Activated CD8-positive, alpha-beta memory T cell treated with anti-CD3 and anti-CD28 coated beads, Interleukin-2, amount 50 U/mL, for 24 hours (primary cell): Measurements from ENCODE around the gene PGBD5.

Experiments used
- DNase-seq: peaks from one replicate; pipeline ENCODE4 v3.0.0-alpha.2; 2020; ENCODE audit errors: extremely low read depth

The PGBD5 gene

GRCh38 chr1:230326971-230327891, 98.9 kb downstream of the PGBD5 start:
- no peak for DNase-seq

GRCh38 chr1:230323686-230324085, 102.4 kb downstream of the PGBD5 start:
- no peak for DNase-seq

GRCh38 chr1:230322967-230323547, 103.1 kb downstream of the PGBD5 start:
- DNase-seq: no peak

GRCh38 chr1:230322421-230322756, 103.7 kb downstream of the PGBD5 start:
- no peak for DNase-seq

GRCh38 chr1:230321741-230322420, 104.3 kb downstream of the PGBD5 start:
- DNase-seq: no peak

GRCh38 chr1:230321341-230321740, 104.8 kb downstream of the PGBD5 start:
- DNase-seq: no peak

GRCh38 chr1:230320804-230321203, 105.3 kb downstream of the PGBD5 start:
- no peak for DNase-seq

- DNase-seq: no peak
Observed at GRCh38 chr1:230319014-230319747, 107.0 kb downstream of the PGBD5 start.

GRCh38 chr1:230317823-230318819, 108.0 kb downstream of the PGBD5 start:
- no peak for DNase-seq

GRCh38 chr1:230316864-230317745, 109.0 kb downstream of the PGBD5 start:
- DNase-seq: no peak

GRCh38 chr1:230315099-230315498, 111.0 kb downstream of the PGBD5 start:
- no peak for DNase-seq

GRCh38 chr1:230314142-230314470, 112.0 kb downstream of the PGBD5 start:
- DNase-seq: no peak

GRCh38 chr1:230313453-230314141, 112.5 kb downstream of the PGBD5 start:
- DNase-seq: no peak

GRCh38 chr1:230312676-230313075, 113.5 kb downstream of the PGBD5 start:
- no peak for DNase-seq

GRCh38 chr1:230310381-230311163, 115.6 kb downstream of the PGBD5 start:
- DNase-seq: peak; percentile 13

- no peak for DNase-seq
Observed at GRCh38 chr1:230309646-230310177, 116.4 kb downstream of the PGBD5 start.

GRCh38 chr1:230308821-230309220, 117.3 kb downstream of the PGBD5 start:
- DNase-seq: no peak

- DNase-seq: no peak
Observed at GRCh38 chr1:230308039-230308438, 118.1 kb downstream of the PGBD5 start.
